GM19035 (cell line): ENCODE data around the gene STX7.

Source experiments
- ATAC-seq: cut with Tn5 transposase; IDR thresholded peaks from one replicate; pipeline ENCODE4 v1.9.1; 2021; ENCODE audit not compliant: unreplicated experiment

Gene STX7

GRCh38 chr6:132478266-132478665, 34.6 kb downstream of the STX7 start:
- ATAC-seq, result no peak

GRCh38 chr6:132476688-132477087, 36.2 kb downstream of the STX7 start:
- no peak for ATAC-seq

- no peak for ATAC-seq
Observed at GRCh38 chr6:132475925-132476324, 37.0 kb downstream of the STX7 start.

- ATAC-seq, result no peak
Observed at GRCh38 chr6:132471787-132472186, 41.1 kb downstream of the STX7 start.

GRCh38 chr6:132466952-132467351, 46.0 kb downstream of the STX7 start:
- ATAC-seq, result no peak

GRCh38 chr6:132465530-132466485, 47.1 kb downstream of the STX7 start:
- ATAC-seq, result peak; percentile 62

- no peak for ATAC-seq
Observed at GRCh38 chr6:132464538-132465256, 48.2 kb downstream of the STX7 start.

GRCh38 chr6:132461958-132462357, 51.0 kb downstream of the STX7 start:
- no peak for ATAC-seq

GRCh38 chr6:132459605-132459952, 53.3 kb downstream of the STX7 start:
- ATAC-seq, result no peak

- no peak for ATAC-seq
Observed at GRCh38 chr6:132458887-132459604, 53.9 kb downstream of the STX7 start.

GRCh38 chr6:132456700-132457143, 56.2 kb downstream of the STX7 start:
- ATAC-seq, result peak; percentile 95

- no peak for ATAC-seq
Observed at GRCh38 chr6:132446855-132447241, 66.1 kb downstream of the STX7 start.

- ATAC-seq, result no peak
Observed at GRCh38 chr6:132446141-132446854, 66.6 kb downstream of the STX7 start.

- no peak for ATAC-seq
Observed at GRCh38 chr6:132445201-132445951, 67.5 kb downstream of the STX7 start.

GRCh38 chr6:132443206-132443605, 69.7 kb downstream of the STX7 start:
- ATAC-seq, result no peak

GRCh38 chr6:132430110-132430509, 82.8 kb downstream of the STX7 start:
- ATAC-seq, result no peak

GRCh38 chr6:132425176-132425575, 87.7 kb downstream of the STX7 start:
- ATAC-seq, result no peak

GRCh38 chr6:132423839-132424238, 89.1 kb downstream of the STX7 start:
- no peak for ATAC-seq

GRCh38 chr6:132418235-132418965, 94.5 kb downstream of the STX7 start:
- no peak for ATAC-seq
